Renal pelvis (tissue), 12 donors: ENCODE results near the gene KRT35. TPM values are rescaled to one million over a fixed set of nuclear protein-coding genes. Genes with fewer than 3 reads are reported as not detected.

Experiments used
- DNase-seq: peaks from one replicate; pipeline ENCODE4 v3.0.0-alpha.2; 2013
- long read RNA-seq, 16 experiments: transcript quantifications; one replicate each; lab custom pipeline, GENCODE V29; 2026
- polyA plus RNA-seq, 3 donors: library from polyadenylated mRNA; unstranded; fragments of 120-200 nt; gene quantifications; one replicate each; pipeline ENCODE4 v1.2.1, GENCODE V29; 2013; ENCODE audit not compliant: insufficient read length in 3 of 3

The KRT35 gene
- polyA plus RNA-seq = under 1 TPM in 1 of 3 donors, not detected in 2; 0.04 TPM
- long read RNA-seq, donor 1 = 0 reads
- long read RNA-seq, donor 2 = 0 reads
- long read RNA-seq, donor 3 = 0 reads
- long read RNA-seq, donor 4 = 0 reads
- long read RNA-seq, donor 5 = 0 reads
- long read RNA-seq, donor 6 = 0 reads
- long read RNA-seq, donor 7 = 0 reads
- long read RNA-seq, donor 8 = 0 reads
- long read RNA-seq, donor 9 = 0 reads
- long read RNA-seq, donor 10 = 0 reads
- long read RNA-seq, donor 11 = 0 reads
- long read RNA-seq, donor 12 = 0 reads
- long read RNA-seq, donor 13 = 0 reads
- long read RNA-seq, donor 14 = 0 reads
- long read RNA-seq, donor 15 = 0 reads
- long read RNA-seq, donor 16 = 0 reads

- DNase-seq = peak; percentile 29
These were observed at the start of gene KRT35 for GRCh38 chr17:41481036-41481435. KRT35 (minus strand) TSS chr17:41481151; CDS start chr17:41481097, 54 bp downstream.

GRCh38 chr17:41530062-41531048, 49.4 kb upstream of the KRT35 start:
- DNase-seq = no peak

GRCh38 chr17:41529491-41529915, 48.6 kb upstream of the KRT35 start:
- no peak for DNase-seq

GRCh38 chr17:41528959-41529353, 48.0 kb upstream of the KRT35 start:
- DNase-seq = no peak

GRCh38 chr17:41527063-41528023, 46.4 kb upstream of the KRT35 start:
- DNase-seq = no peak

GRCh38 chr17:41524261-41524660, 43.3 kb upstream of the KRT35 start:
- DNase-seq = no peak

GRCh38 chr17:41523787-41524186, 42.8 kb upstream of the KRT35 start:
- no peak for DNase-seq

- DNase-seq = no peak
These were observed 42.3 kb upstream of the KRT35 start for GRCh38 chr17:41523225-41523593.

GRCh38 chr17:41522301-41523224, 41.6 kb upstream of the KRT35 start:
- no peak for DNase-seq

- DNase-seq = no peak
These were observed 40.8 kb upstream of the KRT35 start for GRCh38 chr17:41521574-41522261.

- no peak for DNase-seq
These were observed 40.0 kb upstream of the KRT35 start for GRCh38 chr17:41520821-41521521.

GRCh38 chr17:41519501-41520224, 38.7 kb upstream of the KRT35 start:
- DNase-seq = no peak

GRCh38 chr17:41518789-41519449, 38.0 kb upstream of the KRT35 start, which contains the start of gene KRT15:
KRT15 (minus strand) TSS chr17:41518890; CDS start chr17:41518827, 63 bp downstream.
- no peak for DNase-seq

- DNase-seq = no peak
These were observed 37.1 kb upstream of the KRT35 start for GRCh38 chr17:41518031-41518430.

GRCh38 chr17:41516830-41517283, 35.9 kb upstream of the KRT35 start:
- no peak for DNase-seq

- DNase-seq = no peak
These were observed 35.3 kb upstream of the KRT35 start for GRCh38 chr17:41516147-41516829.

GRCh38 chr17:41513168-41513547, 32.2 kb upstream of the KRT35 start:
- DNase-seq = no peak
